ENCODE measurements around the gene VARS2. TPM values are rescaled to one million over a fixed set of nuclear protein-coding genes. Genes with fewer than 3 reads are reported as not detected.

VARS2 gene
- total and polyA plus RNA-seq, 3 experiments from 2014 or later = 16.2 to 86.0 (median 82.4) TPM

DNA sequence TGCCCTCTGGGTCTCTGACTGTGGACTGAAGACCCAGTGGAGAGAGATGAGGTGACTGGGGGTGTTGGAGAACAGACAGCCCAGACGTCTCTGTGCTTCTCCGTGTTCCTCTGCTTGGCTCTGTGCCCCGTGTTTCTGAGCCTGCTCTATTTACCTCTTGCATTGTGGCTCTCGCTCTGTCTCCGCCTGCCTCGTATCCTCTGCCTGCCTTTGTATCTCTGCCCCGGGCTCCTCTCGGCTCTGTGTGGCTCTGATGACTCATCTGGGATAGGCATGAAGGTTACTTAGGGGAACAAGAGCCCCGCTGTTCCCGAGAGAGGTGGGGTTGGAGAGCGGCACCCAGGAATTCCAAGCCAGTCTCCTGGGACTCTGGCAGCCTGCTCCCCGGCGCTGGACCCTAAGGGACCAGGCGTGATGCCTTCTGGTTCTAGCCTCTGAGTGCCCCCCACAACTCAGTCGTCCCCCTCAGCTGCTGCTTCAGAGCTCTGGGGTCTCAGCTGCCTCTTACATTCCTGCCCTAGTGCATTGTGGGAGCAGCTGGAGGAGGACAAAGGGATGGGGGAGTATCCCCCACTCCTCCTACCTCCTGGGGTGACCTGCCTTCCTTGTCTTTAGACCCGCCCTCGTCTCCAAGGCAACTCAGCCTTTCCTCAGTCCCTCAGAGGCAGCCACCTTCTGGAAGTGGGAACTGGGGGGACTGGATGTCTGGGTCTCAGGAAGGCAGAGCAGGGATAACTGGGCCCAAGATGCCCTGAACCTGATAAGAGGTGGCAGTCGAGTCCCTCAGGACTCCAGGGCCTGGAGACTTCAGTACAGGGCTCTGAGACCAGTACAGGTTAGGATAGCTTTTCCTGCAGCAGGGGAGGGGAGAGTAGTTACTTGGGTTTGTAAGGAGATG lies 27.8 kb upstream of the VARS2 start:
- H3K4me1 Mint-ChIP-seq = peaks cover 26 to 34% (median 28%) of the 10 kb centered on the region in 3 donors
- H3K4me3 ChIP-seq (ENCODE audit: low read length) = peak overlapping the region; percentile 62
- H3K4me3 Mint-ChIP-seq = peak overlapping the region; percentile 68 to 95 (median 85)
- H3K9me3 Mint-ChIP-seq = no peaks in the 10 kb centered on the region
- H3K27ac Mint-ChIP-seq = peak overlapping the region in 6 of 8 donors; percentile 12 to 73 (median 69)
- ChIA-PET POLR2A (no interaction called here), CTCF (interaction anchor here (12.3 kb wide), 1 partner anchor 61 kb away, joined by 148 read pairs; no protein-coding TSS in a partner anchor)
- no peaks in the 10 kb centered on the region for H3K36me3 ChIP-seq (ENCODE audit: insufficient read depth, low read length)
- no peaks in the 10 kb centered on the region for H3K9me3 ChIP-seq (ENCODE audit: low read length)
- H3K27me3 ChIP-seq (ENCODE audit: insufficient read depth, low read length, poor library complexity, severe bottlenecking) = no peaks in the 10 kb centered on the region
- H3K4me1 ChIP-seq (ENCODE audit: insufficient read depth, low read length) = peaks cover 34% of the 10 kb centered on the region
- peak in 1 of 5 donors; percentile 16 for DNase-seq
- peak overlapping the region; percentile 76 for H3K27ac ChIP-seq (ENCODE audit: low read depth, low read length)
- H3K36me3 Mint-ChIP-seq = peaks cover 0 to 14% (median 2%) of the 10 kb centered on the region in 3 donors
- peaks cover 0 to 7% of the 10 kb centered on the region in 2 donors for H3K27me3 Mint-ChIP-seq

DNA sequence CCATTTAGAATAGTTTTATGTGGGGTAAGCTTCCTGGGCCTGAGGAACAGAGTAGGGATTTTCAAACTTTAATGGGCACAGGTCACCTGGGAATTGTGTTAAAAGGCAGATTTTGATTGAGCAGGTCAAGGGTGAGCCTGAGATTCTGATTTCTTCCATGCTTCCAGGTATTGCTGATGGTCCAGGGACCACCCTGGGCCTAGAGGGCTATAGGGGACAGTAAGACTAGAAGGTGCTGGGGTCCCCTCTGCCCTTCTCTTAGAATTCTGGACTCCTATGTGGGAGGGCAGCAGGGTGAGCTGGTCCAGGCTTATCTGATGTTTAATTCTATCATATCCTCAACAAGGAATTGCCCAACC lies 27.2 kb upstream of the VARS2 start:
- POLR2A ChIA-PET = no interaction called here
- peak overlapping the region in 1 of 7 donors; percentile 53 for H3K4me3 Mint-ChIP-seq

DNA sequence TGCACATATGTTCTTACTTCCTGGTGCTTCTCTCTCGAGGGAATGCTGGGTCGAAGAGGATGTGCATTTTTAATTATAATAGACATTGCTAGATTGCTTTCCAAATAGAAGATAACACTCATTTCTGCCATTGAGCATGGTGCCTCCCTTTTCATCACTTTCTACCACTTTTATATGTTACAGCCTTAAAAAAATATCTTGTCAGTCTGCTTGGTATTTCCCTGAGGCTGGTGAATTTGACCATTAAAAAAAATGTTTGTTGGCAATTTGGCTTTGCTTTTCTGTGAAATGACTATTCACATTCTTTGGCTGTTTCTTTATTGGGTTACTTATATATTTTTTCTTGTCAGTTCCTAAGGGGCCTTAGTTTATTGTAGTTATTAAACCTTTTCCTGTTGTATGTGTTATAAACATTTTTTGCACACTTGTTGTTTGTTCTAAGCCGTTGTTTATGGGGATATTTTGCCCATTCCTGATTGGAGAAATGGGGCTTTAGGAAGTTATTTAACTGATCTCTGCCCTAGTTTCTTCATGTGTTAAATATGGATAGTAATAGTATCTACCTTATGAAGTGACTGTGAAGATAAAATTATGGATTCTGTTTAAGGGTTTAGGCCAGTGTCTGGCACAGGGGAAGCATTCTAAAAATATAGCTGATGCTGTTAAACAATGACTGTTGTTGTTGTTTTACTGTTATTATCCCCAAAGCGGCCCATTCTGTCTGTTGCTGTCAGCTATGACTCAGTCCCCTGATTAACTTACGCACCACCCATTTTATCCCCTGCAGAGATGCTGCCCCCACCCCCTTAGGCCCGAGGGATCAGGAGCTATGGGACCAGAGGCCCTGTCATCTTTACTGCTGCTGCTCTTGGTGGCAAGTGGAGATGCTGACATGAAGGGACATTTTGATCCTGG lies 25.9 kb upstream of the VARS2 start:
- no peaks in the 10 kb centered on the region for H3K9me3 ChIP-seq (ENCODE audit: low read length)
- DNase-seq = no peak
- H3K9me3 Mint-ChIP-seq = no peaks in the 10 kb centered on the region
- H3K4me1 ChIP-seq (ENCODE audit: insufficient read depth, low read length) = peaks cover 30% of the 10 kb centered on the region
- H3K4me1 Mint-ChIP-seq = peaks cover 24 to 31% (median 25%) of the 10 kb centered on the region in 3 donors
- no peak overlapping the region for H3K4me3 ChIP-seq (ENCODE audit: low read length)
- H3K36me3 Mint-ChIP-seq = peaks cover 0 to 21% (median 6%) of the 10 kb centered on the region in 3 donors
- POLR2A ChIA-PET = no interaction called here
- H3K36me3 ChIP-seq (ENCODE audit: insufficient read depth, low read length) = no peaks in the 10 kb centered on the region
- no peaks in the 10 kb centered on the region for H3K27me3 ChIP-seq (ENCODE audit: insufficient read depth, low read length, poor library complexity, severe bottlenecking)
- H3K4me3 Mint-ChIP-seq = peak overlapping the region in 1 of 7 donors; percentile 40
- CTCF ChIA-PET = interaction anchor here (1.1 to 1.6 kb wide), 2 partner anchors 19 to 57 kb away, joined by 3 read pairs; partner anchors contain the start of gene GTF2H4
- H3K27me3 Mint-ChIP-seq = peaks cover 0 to 4% of the 10 kb centered on the region in 2 donors
- H3K27ac Mint-ChIP-seq = peak overlapping the region in 1 of 8 donors; percentile 12
- H3K27ac ChIP-seq (ENCODE audit: low read depth, low read length) = no peak overlapping the region

More for the DNA sequence above, 27.2 kb upstream of the VARS2 start:
- H3K27me3 Mint-ChIP-seq = peaks cover 0 to 5% of the 10 kb centered on the region in 2 donors
- Histone ChIP-seq H3K9me3 (ENCODE audit: low read length) (no peaks in the 10 kb centered on the region), H3K4me3 (ENCODE audit: low read length) (no peak overlapping the region), H3K27me3 (ENCODE audit: insufficient read depth, low read length, poor library complexity, severe bottlenecking) (no peaks in the 10 kb centered on the region), H3K4me1 (ENCODE audit: insufficient read depth, low read length) (peaks cover 34% of the 10 kb centered on the region), H3K27ac (ENCODE audit: low read depth, low read length) (no peak overlapping the region), H3K36me3 (ENCODE audit: insufficient read depth, low read length) (no peaks in the 10 kb centered on the region)
- H3K4me1 Mint-ChIP-seq = peaks cover 26 to 34% (median 28%) of the 10 kb centered on the region in 3 donors
- DNase-seq = no peak
- peak overlapping the region in 1 of 8 donors; percentile 52 for H3K27ac Mint-ChIP-seq
- CTCF ChIA-PET = interaction anchor here (12.3 kb wide), 1 partner anchor 61 kb away, joined by 148 read pairs; no protein-coding TSS in a partner anchor
- H3K9me3 Mint-ChIP-seq = no peaks in the 10 kb centered on the region
- peaks cover 0 to 14% (median 2%) of the 10 kb centered on the region in 3 donors for H3K36me3 Mint-ChIP-seq

DNA sequence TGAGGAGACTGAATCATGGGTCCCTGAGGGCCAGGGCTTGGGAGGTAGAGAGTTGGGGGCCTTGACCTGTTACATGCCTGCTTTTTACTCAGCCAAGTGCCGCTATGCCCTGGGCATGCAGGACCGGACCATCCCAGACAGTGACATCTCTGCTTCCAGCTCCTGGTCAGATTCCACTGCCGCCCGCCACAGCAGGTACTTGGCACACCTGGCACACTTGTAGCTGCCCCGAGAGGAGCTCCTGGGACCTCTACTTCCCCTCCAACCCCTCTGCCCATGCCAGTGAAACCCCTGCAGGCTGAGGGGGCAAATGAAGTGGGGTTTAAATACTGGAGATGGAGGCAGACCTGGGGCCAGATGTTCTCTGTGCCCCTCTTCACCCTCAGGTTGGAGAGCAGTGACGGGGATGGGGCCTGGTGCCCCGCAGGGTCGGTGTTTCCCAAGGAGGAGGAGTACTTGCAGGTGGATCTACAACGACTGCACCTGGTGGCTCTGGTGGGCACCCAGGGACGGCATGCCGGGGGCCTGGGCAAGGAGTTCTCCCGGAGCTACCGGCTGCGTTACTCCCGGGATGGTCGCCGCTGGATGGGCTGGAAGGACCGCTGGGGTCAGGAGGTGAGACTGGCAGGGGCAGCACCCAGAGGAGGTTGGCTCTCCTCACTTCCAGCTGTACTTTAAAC lies 25.1 kb upstream of the VARS2 start:
- no peak for DNase-seq
- peaks cover 0 to 4% of the 10 kb centered on the region in 2 donors for H3K27me3 Mint-ChIP-seq
- H3K4me1 Mint-ChIP-seq = peaks cover 18 to 23% (median 19%) of the 10 kb centered on the region in 3 donors
- Histone ChIP-seq H3K36me3 (ENCODE audit: insufficient read depth, low read length) (no peaks in the 10 kb centered on the region), H3K27ac (ENCODE audit: low read depth, low read length) (no peak overlapping the region), H3K4me3 (ENCODE audit: low read length) (no peak overlapping the region), H3K4me1 (ENCODE audit: insufficient read depth, low read length) (peaks cover 23% of the 10 kb centered on the region), H3K9me3 (ENCODE audit: low read length) (no peaks in the 10 kb centered on the region), H3K27me3 (ENCODE audit: insufficient read depth, low read length, poor library complexity, severe bottlenecking) (no peaks in the 10 kb centered on the region)
- H3K27ac Mint-ChIP-seq = no peak overlapping the region
- POLR2A ChIA-PET = interaction anchor here (0.9 kb wide), 1 partner anchor 274 kb away, joined by 5 read pairs; no protein-coding TSS in a partner anchor
- CTCF ChIA-PET = interaction anchor here (1.1 to 1.8 kb wide), 4 partner anchors 19 to 158 kb away, joined by 3 to 4 read pairs (median 3); partner anchors contain the start of gene GTF2H4
- H3K9me3 Mint-ChIP-seq = no peaks in the 10 kb centered on the region
- H3K36me3 Mint-ChIP-seq = peaks cover 0 to 21% (median 6%) of the 10 kb centered on the region in 3 donors
- no peak overlapping the region for H3K4me3 Mint-ChIP-seq

DNA sequence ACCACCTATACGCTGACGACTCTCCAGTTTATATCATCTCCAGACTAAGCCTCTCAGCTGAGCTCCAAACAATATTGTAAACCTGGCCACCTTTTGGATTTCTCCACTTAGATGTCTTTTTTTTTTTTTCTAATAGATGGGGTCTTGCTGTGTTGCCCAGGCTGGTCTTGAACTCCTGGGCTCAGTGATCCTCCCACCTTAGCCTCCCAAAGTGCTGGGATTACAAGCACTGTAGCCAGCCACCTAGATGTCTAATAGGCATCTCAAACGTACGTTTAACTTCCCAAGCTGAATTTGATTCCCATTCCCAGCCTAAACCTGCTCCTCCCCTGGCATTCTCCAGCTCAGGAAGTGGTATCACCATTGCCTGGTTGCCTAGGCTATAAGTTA lies 24.5 kb upstream of the VARS2 start:
- Histone ChIP-seq H3K4me3 (ENCODE audit: low read length) (no peak overlapping the region), H3K4me1 (ENCODE audit: insufficient read depth, low read length) (peaks cover 23% of the 10 kb centered on the region), H3K27me3 (ENCODE audit: insufficient read depth, low read length, poor library complexity, severe bottlenecking) (no peaks in the 10 kb centered on the region), H3K27ac (ENCODE audit: low read depth, low read length) (no peak overlapping the region), H3K36me3 (ENCODE audit: insufficient read depth, low read length) (no peaks in the 10 kb centered on the region), H3K9me3 (ENCODE audit: low read length) (no peaks in the 10 kb centered on the region)
- CTCF ChIA-PET = interaction anchor here (0.6 to 1.8 kb wide), 5 partner anchors 18 to 190 kb away, joined by 3 to 4 read pairs (median 3); partner anchors contain the start of gene GTF2H4
- H3K27me3 Mint-ChIP-seq = peaks cover 0 to 4% of the 10 kb centered on the region in 2 donors
- DNase-seq = no peak
- peaks cover 0 to 21% (median 6%) of the 10 kb centered on the region in 3 donors for H3K36me3 Mint-ChIP-seq
- H3K4me1 Mint-ChIP-seq = peaks cover 18 to 23% (median 19%) of the 10 kb centered on the region in 3 donors
- POLR2A ChIA-PET = interaction anchor here (0.9 kb wide), 1 partner anchor 275 kb away, joined by 5 read pairs; no protein-coding TSS in a partner anchor
- H3K9me3 Mint-ChIP-seq = no peaks in the 10 kb centered on the region
- no peak overlapping the region for H3K4me3 Mint-ChIP-seq
- H3K27ac Mint-ChIP-seq = no peak overlapping the region

DNA sequence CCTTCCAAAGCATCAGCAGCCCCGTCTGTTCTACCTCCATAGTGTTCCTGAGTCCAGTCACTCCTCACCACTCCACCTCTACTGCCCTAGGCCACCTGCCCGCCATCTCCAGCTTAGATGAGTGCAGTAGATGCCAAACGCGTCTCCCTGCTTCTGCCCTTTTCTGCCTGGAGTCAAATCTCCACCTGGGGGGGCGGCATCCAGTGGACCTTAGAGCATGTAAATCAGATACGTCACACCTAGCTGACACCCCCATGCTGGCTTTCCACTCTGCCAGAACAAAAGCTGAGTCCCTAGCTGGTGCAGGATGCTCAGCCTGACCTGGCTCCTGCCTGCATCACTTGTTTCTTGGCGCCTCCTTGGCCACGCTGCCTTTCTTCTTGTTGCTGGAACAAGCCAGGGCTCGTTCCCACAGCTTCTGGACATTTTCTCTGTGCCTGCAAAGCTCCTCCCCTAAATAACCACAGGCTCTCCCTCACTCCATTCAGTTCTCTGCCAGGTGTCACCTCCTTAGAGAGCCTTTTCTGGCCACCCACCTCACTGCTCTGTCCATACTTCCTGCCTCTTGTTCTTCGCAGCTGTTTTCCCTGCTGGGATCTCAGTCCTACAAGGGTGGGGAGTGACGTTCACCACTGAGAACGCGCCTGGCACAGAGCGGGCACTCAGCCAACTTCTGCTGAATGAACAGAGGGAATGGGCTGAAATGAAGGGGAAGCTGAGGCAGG lies 24.0 kb upstream of the VARS2 start:
- Histone ChIP-seq H3K9me3 (ENCODE audit: low read length) (no peaks in the 10 kb centered on the region), H3K27me3 (ENCODE audit: insufficient read depth, low read length, poor library complexity, severe bottlenecking) (no peaks in the 10 kb centered on the region), H3K27ac (ENCODE audit: low read depth, low read length) (no peak overlapping the region), H3K4me1 (ENCODE audit: insufficient read depth, low read length) (peaks cover 19% of the 10 kb centered on the region), H3K4me3 (ENCODE audit: low read length) (no peak overlapping the region), H3K36me3 (ENCODE audit: insufficient read depth, low read length) (no peaks in the 10 kb centered on the region)
- H3K4me1 Mint-ChIP-seq = peaks cover 15 to 19% (median 16%) of the 10 kb centered on the region in 3 donors
- peaks cover 5 to 27% (median 11%) of the 10 kb centered on the region in 3 donors for H3K36me3 Mint-ChIP-seq
- no peak for DNase-seq
- no peak overlapping the region for H3K4me3 Mint-ChIP-seq
- ChIA-PET POLR2A (no interaction called here), CTCF (interaction anchor here (0.6 to 1.8 kb wide), 5 partner anchors 17 to 189 kb away, joined by 3 to 4 read pairs (median 3); partner anchors contain the start of gene GTF2H4)
- H3K9me3 Mint-ChIP-seq = no peaks in the 10 kb centered on the region
- H3K27ac Mint-ChIP-seq = no peak overlapping the region
- H3K27me3 Mint-ChIP-seq = peaks cover 0 to 4% of the 10 kb centered on the region in 2 donors

Data from CD8-positive, alpha-beta memory T cell (primary cell).